GM12878 (cell line): ENCODE results near the gene RIC8B. TPM values are rescaled to one million over a fixed set of nuclear protein-coding genes. Genes with fewer than 3 reads are reported as not detected.

Experiments
- ATAC-seq: fragments of 200-7000 bp; cut with Tn5 transposase; 3 replicates; pipeline ENCODE4 v1.9.1; 2020; ENCODE audit warnings: mild to moderate bottlenecking, moderate library complexity
- BruUV-seq: library from RNA; stranded (reverse); fragments of 400-500 nt; replicated peaks from 2 replicates; lab custom pipeline; 2021; lab: Mats Ljungman, UMichigan
- CTCF ChIA-PET: fragments of 300-600 bp; sonication (Branson Sonifier 250); formaldehyde crosslinking; extraction: SDS; loops from one replicate; lab custom pipeline; 2021; ENCODE audit warnings: inconsistent platforms; lab: Yijun Ruan, JAX
- POLR2A ChIA-PET: fragments of 350-600 bp; formaldehyde crosslinking; extraction: SDS; loops from one replicate; lab custom pipeline; 2021; ENCODE audit warnings: inconsistent platforms; lab: Charles Lee
- RAD21 ChIA-PET: fragments of 300-600 bp; sonication (Branson Sonifier 250); formaldehyde crosslinking; loops from one replicate; lab custom pipeline; 2023; ENCODE audit warnings: antibody characterized with exemption; ENCODE audit not compliant: unreplicated experiment; lab: Charles Lee
- SMC1A ChIA-PET: fragments of 300-600 bp; sonication (Branson Sonifier 250); formaldehyde crosslinking; loops from one replicate; lab custom pipeline; 2023; ENCODE audit not compliant: unreplicated experiment, uncharacterized antibody; lab: Charles Lee
- DNase-seq: peaks from one replicate; pipeline ENCODE4 v3.0.0-alpha.2; 2011; ENCODE audit warnings: low read depth, low spot score
- FAIRE-seq: peaks from 3 replicates; lab custom pipeline; 2011; peaks lifted over from hg19 to GRCh38; lab: Jason Lieb, UNC
- H2AFZ ChIP-seq: 2 replicates; pipeline ENCODE4 v1.6.0; 2011; ENCODE audit warnings: low read depth, low read length, control low read depth; ENCODE audit not compliant: control insufficient read depth
- H3K27ac ChIP-seq: 2 replicates; pipeline ENCODE4 v1.5.1; 2011; ENCODE audit warnings: control low read depth; ENCODE audit not compliant: control insufficient read depth, insufficient read depth
- H3K27me3 ChIP-seq, 2 experiments: replicated peaks in 1 of 2; 2 replicates each; pipeline versions ENCODE4 v1.6.0 to v1.6.1; 2011; ENCODE audit warnings: low read length in 1 of 2; ENCODE audit not compliant: control insufficient read depth in 2 of 2, insufficient read depth in 2 of 2
- H3K36me3 ChIP-seq, 2 experiments: 2 replicates each; pipeline ENCODE4 v1.5.1; 2011; ENCODE audit warnings: low read length in 1 of 2; ENCODE audit not compliant: control insufficient read depth in 2 of 2, insufficient read depth in 2 of 2
- H3K4me1 ChIP-seq: 2 replicates; pipeline ENCODE4 v1.6.1; 2011; ENCODE audit warnings: mild to moderate bottlenecking, low read length, moderate library complexity, mixed read lengths; ENCODE audit not compliant: control insufficient read depth, insufficient read depth
- H3K4me2 ChIP-seq: 2 replicates; pipeline ENCODE4 v1.6.0; 2011; ENCODE audit warnings: control low read depth; ENCODE audit not compliant: control insufficient read depth, insufficient read depth
- H3K4me3 ChIP-seq: fragments of 200-600 bp; sonication (generic); 2 replicates; pipeline ENCODE4 v1.5.1; 2016
- H3K79me2 ChIP-seq: 2 replicates; pipeline ENCODE4 v1.6.0; 2011; ENCODE audit warnings: low read length; ENCODE audit not compliant: control insufficient read depth, insufficient read depth
- H3K9ac ChIP-seq: 2 replicates; pipeline ENCODE4 v1.8.0; 2011; ENCODE audit warnings: low read length, control low read depth, mixed read lengths; ENCODE audit not compliant: control insufficient read depth, insufficient read depth
- H3K9me3 ChIP-seq: replicated peaks from 3 replicates; pipeline ENCODE4 v1.5.1; 2011; ENCODE audit warnings: mild to moderate bottlenecking, low read length; ENCODE audit not compliant: control insufficient read depth, insufficient read depth
- H4K20me1 ChIP-seq: 2 replicates; pipeline ENCODE4 v1.6.0; 2011; ENCODE audit not compliant: control insufficient read depth, insufficient read depth
- CEBPB ChIP-seq, 2 experiments: fragments of 150-350 bp in 1 of 2; IDR thresholded peaks; 2 replicates each; pipeline ENCODE4 v1.6.1; 2012 to 2014; ENCODE audit warnings: low read depth in 2 of 2, low read length in 2 of 2, borderline replicate concordance in 1 of 2, inconsistent platforms in 1 of 2
- CREB1 ChIP-seq: IDR thresholded peaks from 2 replicates; pipeline ENCODE4 v1.6.1; 2012; ENCODE audit warnings: low read depth, mild to moderate bottlenecking, inconsistent platforms
- EP300 ChIP-seq, 2 experiments: fragments of 150-350 bp in 1 of 2; IDR thresholded peaks; 2 replicates each; pipeline ENCODE4 v1.6.1; 2011 to 2012; ENCODE audit warnings: low read depth in 2 of 2, low read length in 2 of 2, borderline replicate concordance in 1 of 2, improper control_type of control experiment in 1 of 2, inconsistent platforms in 1 of 2; ENCODE audit not compliant: control insufficient read depth in 1 of 2
- HDGF ChIP-seq: fragments of 450-650 bp; IDR thresholded peaks from 2 replicates; pipeline ENCODE4 v1.6.1; 2016; ENCODE audit warnings: antibody characterized with exemption
- IRF5 ChIP-seq: fragments of 450-650 bp; IDR thresholded peaks from 2 replicates; pipeline ENCODE4 v1.6.1; 2017; ENCODE audit warnings: borderline replicate concordance
- KDM1A ChIP-seq: fragments of 200-600 bp; sonication (generic); IDR thresholded peaks from 2 replicates; pipeline ENCODE4 v1.6.1; 2016; ENCODE audit warnings: borderline replicate concordance
- MEF2B ChIP-seq: fragments of 450-650 bp; IDR thresholded peaks from 2 replicates; pipeline ENCODE4 v1.6.1; 2018; ENCODE audit warnings: mild to moderate bottlenecking, moderate library complexity; ENCODE audit not compliant: partially characterized antibody, poor library complexity, severe bottlenecking
- NFYA ChIP-seq: IDR thresholded peaks from 2 replicates; pipeline ENCODE4 v1.6.1; 2011; ENCODE audit warnings: low read depth, mild to moderate bottlenecking, low read length, improper control_type of control experiment, borderline replicate concordance
- NR2F1 ChIP-seq: fragments of 450-650 bp; conservative IDR thresholded peaks from 2 replicates; pipeline ENCODE4 v1.6.1; 2017; ENCODE audit warnings: mild to moderate bottlenecking
- STAT3 ChIP-seq: IDR thresholded peaks from 2 replicates; pipeline ENCODE4 v1.6.1; 2011; ENCODE audit warnings: low read depth, low read length, improper control_type of control experiment
- TCF7 ChIP-seq: IDR thresholded peaks from 2 replicates; pipeline ENCODE4 v1.6.1; 2014; ENCODE audit warnings: antibody characterized with exemption, borderline replicate concordance
- WGBS: methylation state at CpG from one replicate; pipeline ENCODE4 v1.1.6; 2016; ENCODE audit warnings: low lambda C conversion rate; ENCODE audit not compliant: insufficient replicate concordance, insufficient coverage; ENCODE audit errors: missing lambda C conversion rate; 5-methylcytosine and 5-hydroxymethylcytosine counted together
- in situ Hi-C: fragments of 300-500 bp; cut with MboI; formaldehyde crosslinking; loops from 9 replicates; pipeline ENCODE4 v1.14.3; 2018; ENCODE audit warnings: mixed read lengths
- intact Hi-C: fragments of 100-400 bp; cut with micrococcal nuclease; formaldehyde crosslinking; loops from one replicate; pipeline ENCODE4 v1.14.2; 2022; ENCODE audit not compliant: unreplicated experiment
- polyA plus RNA-seq, 11 experiments: library from polyadenylated mRNA; depleted of rRNA in 4 of 11; unstranded in 6 of 11; stranded (reverse) in 5 of 11; fragments of >200 nt; fragmentation: Nextera tagmentation in 4 of 11; fragmentation: Illumina TruSeq in 1 of 11; extraction: Ambion mirVana in 4 of 11; extraction: Trizol in 1 of 11; gene quantifications; 1 replicate in 1 of 11; 2 replicates in 10 of 11; pipeline versions ENCODE4 v1.2.1 to v1.2.3, GENCODE V29; 2011 to 2016; ENCODE audit warnings: inconsistent platforms in 2 of 11, missing spikeins in 2 of 11, low read depth in 1 of 11
- total RNA-seq, 4 experiments: library from RNA; depleted of rRNA in 3 of 4; stranded (reverse); fragments of >200 nt in 3 of 4; fragmentation: Illumina TruSeq in 1 of 4; extraction: Trizol in 1 of 4; gene quantifications; 2 replicates each; pipeline versions ENCODE4 v1.2.1 to v1.2.3, GENCODE V29; 2013 to 2021
- TF ChIP-seq, protein P1 (sequence below): fragments of 450-650 bp; IDR thresholded peaks from 2 replicates; pipeline ENCODE4 v1.6.1; 2016; ENCODE audit warnings: mild to moderate bottlenecking, moderate library complexity, borderline replicate concordance
- TF ChIP-seq, protein P2 (sequence below): fragments of 450-650 bp; IDR thresholded peaks from 2 replicates; pipeline ENCODE4 v1.6.1; 2017; ENCODE audit warnings: antibody characterized with exemption, mild to moderate bottlenecking, moderate library complexity
- TF ChIP-seq, protein P3 (sequence below): IDR thresholded peaks from 2 replicates; pipeline ENCODE4 v1.6.1; 2012; ENCODE audit warnings: low read depth, low read length, improper control_type of control experiment

Gene RIC8B
- total and polyA plus RNA-seq, 10 of the 15 experiments (the other 5 are each of a cell fraction or from before 2014, with no cell fraction given) = 2.3 to 10.8 (median 6.2) TPM

DNA sequence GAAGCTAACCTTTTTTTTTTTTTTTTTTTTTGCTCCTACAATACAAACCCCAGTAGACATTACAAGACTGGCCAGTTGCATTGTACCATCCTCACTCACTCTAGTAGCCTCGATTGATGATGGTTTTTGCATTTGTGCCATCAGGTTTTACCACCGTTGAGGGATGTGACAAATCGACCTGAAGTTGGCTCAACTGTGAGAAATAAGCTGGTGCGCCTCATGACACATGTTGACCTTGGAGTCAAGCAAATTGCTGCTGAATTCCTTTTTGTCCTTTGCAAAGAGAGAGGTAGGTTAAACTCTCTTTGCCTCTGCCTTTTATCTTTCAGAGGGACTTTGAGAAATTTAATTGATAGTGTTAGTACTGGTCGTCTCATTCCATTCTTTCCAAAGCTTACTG lies 76.8 kb downstream of the RIC8B start (continued):
- TF ChIP-seq CREB1 = no peak
- TF ChIP-seq, protein P1, sequence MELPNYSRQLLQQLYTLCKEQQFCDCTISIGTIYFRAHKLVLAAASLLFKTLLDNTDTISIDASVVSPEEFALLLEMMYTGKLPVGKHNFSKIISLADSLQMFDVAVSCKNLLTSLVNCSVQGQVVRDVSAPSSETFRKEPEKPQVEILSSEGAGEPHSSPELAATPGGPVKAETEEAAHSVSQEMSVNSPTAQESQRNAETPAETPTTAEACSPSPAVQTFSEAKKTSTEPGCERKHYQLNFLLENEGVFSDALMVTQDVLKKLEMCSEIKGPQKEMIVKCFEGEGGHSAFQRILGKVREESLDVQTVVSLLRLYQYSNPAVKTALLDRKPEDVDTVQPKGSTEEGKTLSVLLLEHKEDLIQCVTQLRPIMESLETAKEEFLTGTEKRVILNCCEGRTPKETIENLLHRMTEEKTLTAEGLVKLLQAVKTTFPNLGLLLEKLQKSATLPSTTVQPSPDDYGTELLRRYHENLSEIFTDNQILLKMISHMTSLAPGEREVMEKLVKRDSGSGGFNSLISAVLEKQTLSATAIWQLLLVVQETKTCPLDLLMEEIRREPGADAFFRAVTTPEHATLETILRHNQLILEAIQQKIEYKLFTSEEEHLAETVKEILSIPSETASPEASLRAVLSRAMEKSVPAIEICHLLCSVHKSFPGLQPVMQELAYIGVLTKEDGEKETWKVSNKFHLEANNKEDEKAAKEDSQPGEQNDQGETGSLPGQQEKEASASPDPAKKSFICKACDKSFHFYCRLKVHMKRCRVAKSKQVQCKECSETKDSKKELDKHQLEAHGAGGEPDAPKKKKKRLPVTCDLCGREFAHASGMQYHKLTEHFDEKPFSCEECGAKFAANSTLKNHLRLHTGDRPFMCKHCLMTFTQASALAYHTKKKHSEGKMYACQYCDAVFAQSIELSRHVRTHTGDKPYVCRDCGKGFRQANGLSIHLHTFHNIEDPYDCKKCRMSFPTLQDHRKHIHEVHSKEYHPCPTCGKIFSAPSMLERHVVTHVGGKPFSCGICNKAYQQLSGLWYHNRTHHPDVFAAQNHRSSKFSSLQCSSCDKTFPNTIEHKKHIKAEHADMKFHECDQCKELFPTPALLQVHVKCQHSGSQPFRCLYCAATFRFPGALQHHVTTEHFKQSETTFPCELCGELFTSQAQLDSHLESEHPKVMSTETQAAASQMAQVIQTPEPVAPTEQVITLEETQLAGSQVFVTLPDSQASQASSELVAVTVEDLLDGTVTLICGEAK = no peak

DNA sequence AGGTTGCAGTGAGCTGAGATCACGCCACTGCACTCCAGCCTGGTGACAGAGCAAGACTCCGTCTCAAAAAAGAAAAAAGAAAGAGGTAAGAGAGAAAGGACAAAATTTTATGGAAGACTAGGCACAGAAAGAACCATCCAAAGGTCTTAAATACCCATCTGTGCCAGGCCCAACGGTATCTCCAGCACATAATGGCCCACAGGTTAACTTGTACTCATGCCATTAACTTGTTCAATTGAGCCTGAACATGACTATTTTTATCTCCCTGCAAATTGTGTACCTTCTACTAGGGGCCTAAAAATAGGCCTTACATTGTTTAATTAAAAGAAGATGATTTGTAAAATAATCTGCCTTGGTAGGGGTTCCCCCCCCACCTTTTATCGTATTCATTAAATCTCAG lies 80.2 kb downstream of the RIC8B start:
- SMC1A ChIA-PET = interaction anchor here (2.0 kb wide), 1 partner anchor 13 kb away, joined by 5 read pairs; no protein-coding TSS in a partner anchor
- H3K9ac ChIP-seq = no peak overlapping the region
- 85% methylated on average over 4 of the region's 4 CpGs for WGBS
- no peak overlapping the region for H3K4me2 ChIP-seq
- POLR2A ChIA-PET = no interaction called here
- RAD21 ChIA-PET = no interaction called here
- no peaks in the 10 kb centered on the region for H3K79me2 ChIP-seq
- peaks cover 2 to 9% of the 10 kb centered on the region in 2 experiments; a peak in 3 of 4 replicates for H3K36me3 ChIP-seq
- no peaks in the 10 kb centered on the region for H3K9me3 ChIP-seq
- H3K4me3 ChIP-seq = no peak overlapping the region
- DNase-seq (no peak), FAIRE-seq (no peak), ATAC-seq (no peak)
- in situ Hi-C loops (no loop called here), intact Hi-C loops (no loop called here)
- no peak overlapping the region for H3K27ac ChIP-seq
- no peak overlapping the region for H2AFZ ChIP-seq
- BruUV-seq = no TSS peak
- no peaks in the 10 kb centered on the region for H3K4me1 ChIP-seq
- H3K27me3 ChIP-seq = no peaks in the 10 kb centered on the region
- CTCF ChIA-PET = interaction anchor here (0.7 to 2.2 kb wide), 3 partner anchors 13 to 64 kb away, joined by 3 to 10 read pairs (median 3); no protein-coding TSS in a partner anchor
- no peaks in the 10 kb centered on the region for H4K20me1 ChIP-seq
- TF ChIP-seq KDM1A (no peak), EP300 (IDR thresholded peaks at IDR 0.05; ENCODE audit: borderline replicate concordance in 1 of 2, control insufficient read depth in 1 of 2, low read depth in 2 of 2, low read length in 2 of 2) (no peak), HDGF (no peak), NFYA (no peak), CEBPB (IDR thresholded peaks at IDR 0.05; ENCODE audit: borderline replicate concordance in 1 of 2, low read depth in 2 of 2, low read length in 2 of 2) (no peak), MEF2B (no peak), IRF5 (no peak), TCF7 (no peak), NR2F1 (no peak), STAT3 (no peak)
- TF ChIP-seq, protein P2, sequence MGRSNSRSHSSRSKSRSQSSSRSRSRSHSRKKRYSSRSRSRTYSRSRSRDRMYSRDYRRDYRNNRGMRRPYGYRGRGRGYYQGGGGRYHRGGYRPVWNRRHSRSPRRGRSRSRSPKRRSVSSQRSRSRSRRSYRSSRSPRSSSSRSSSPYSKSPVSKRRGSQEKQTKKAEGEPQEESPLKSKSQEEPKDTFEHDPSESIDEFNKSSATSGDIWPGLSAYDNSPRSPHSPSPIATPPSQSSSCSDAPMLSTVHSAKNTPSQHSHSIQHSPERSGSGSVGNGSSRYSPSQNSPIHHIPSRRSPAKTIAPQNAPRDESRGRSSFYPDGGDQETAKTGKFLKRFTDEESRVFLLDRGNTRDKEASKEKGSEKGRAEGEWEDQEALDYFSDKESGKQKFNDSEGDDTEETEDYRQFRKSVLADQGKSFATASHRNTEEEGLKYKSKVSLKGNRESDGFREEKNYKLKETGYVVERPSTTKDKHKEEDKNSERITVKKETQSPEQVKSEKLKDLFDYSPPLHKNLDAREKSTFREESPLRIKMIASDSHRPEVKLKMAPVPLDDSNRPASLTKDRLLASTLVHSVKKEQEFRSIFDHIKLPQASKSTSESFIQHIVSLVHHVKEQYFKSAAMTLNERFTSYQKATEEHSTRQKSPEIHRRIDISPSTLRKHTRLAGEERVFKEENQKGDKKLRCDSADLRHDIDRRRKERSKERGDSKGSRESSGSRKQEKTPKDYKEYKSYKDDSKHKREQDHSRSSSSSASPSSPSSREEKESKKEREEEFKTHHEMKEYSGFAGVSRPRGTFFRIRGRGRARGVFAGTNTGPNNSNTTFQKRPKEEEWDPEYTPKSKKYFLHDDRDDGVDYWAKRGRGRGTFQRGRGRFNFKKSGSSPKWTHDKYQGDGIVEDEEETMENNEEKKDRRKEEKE = no peak
- TF ChIP-seq, protein P3, sequence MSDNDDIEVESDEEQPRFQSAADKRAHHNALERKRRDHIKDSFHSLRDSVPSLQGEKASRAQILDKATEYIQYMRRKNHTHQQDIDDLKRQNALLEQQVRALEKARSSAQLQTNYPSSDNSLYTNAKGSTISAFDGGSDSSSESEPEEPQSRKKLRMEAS = no peak
